ENCODE data around the gene OGA.

- TF ChIP-seq POLR2A (IDR thresholded peaks at IDR 0.05) (no peak), CTCF (IDR thresholded peaks at IDR 0.05) (no peak)
Measured at GRCh38 chr10:101760510-101760909, 57.7 kb downstream of the OGA start.
